GM23338 (cell line): ENCODE data around the gene AIFM2. TPM values are rescaled to one million over a fixed set of nuclear protein-coding genes. Genes with fewer than 3 reads are reported as not detected.
A peak's percentile ranks its signal among the peaks of the same experiment; 100 is the strongest.

Source experiments
- ATAC-seq: fragments of 200-7000 bp; cut with Tn5 transposase; 3 replicates; pipeline ENCODE4 v1.9.1; 2020
- DNase-seq: peaks from one replicate; pipeline ENCODE4 v3.0.0-alpha.2; 2015; ENCODE audit warnings: low spot score
- H2AFZ ChIP-seq: fragments of 200-600 bp; sonication (generic); 2 replicates; pipeline ENCODE4 v1.8.0; 2016; ENCODE audit warnings: antibody characterized with exemption, mild to moderate bottlenecking, moderate library complexity
- H3F3A ChIP-seq: fragments of 200-600 bp; sonication (generic); replicated peaks from 2 replicates; pipeline ENCODE4 v1.8.0; 2017; ENCODE audit warnings: antibody characterized with exemption, mixed run types, low read depth
- H3K27ac ChIP-seq: fragments of 200-600 bp; sonication (generic); 2 replicates; pipeline ENCODE4 v1.6.1; 2016; ENCODE audit warnings: low read depth
- H3K27me3 ChIP-seq: fragments of 200-600 bp; sonication (generic); 2 replicates; pipeline ENCODE4 v1.8.0; 2016; ENCODE audit warnings: mild to moderate bottlenecking, mixed run types, moderate library complexity; ENCODE audit not compliant: insufficient read depth
- H3K36me3 ChIP-seq: fragments of 200-600 bp; sonication (generic); 2 replicates; pipeline ENCODE4 v1.8.0; 2016; ENCODE audit warnings: mild to moderate bottlenecking; ENCODE audit not compliant: insufficient read depth
- H3K4me1 ChIP-seq: fragments of 200-600 bp; sonication (generic); 2 replicates; pipeline ENCODE4 v1.8.0; 2016; ENCODE audit warnings: mild to moderate bottlenecking, moderate library complexity; ENCODE audit not compliant: insufficient read depth
- H3K4me2 ChIP-seq: fragments of 200-600 bp; sonication (generic); 2 replicates; pipeline ENCODE4 v1.7.1; 2017; ENCODE audit warnings: mixed run types
- H3K4me3 ChIP-seq: fragments of 200-600 bp; sonication (generic); 2 replicates; pipeline ENCODE4 v1.6.1; 2016; ENCODE audit warnings: mixed run types
- H3K79me2 ChIP-seq: fragments of 200-600 bp; sonication (generic); replicated peaks from 2 replicates; pipeline ENCODE4 v1.8.0; 2017; ENCODE audit warnings: mild to moderate bottlenecking; ENCODE audit not compliant: insufficient read depth
- H3K9me2 ChIP-seq: fragments of 200-600 bp; sonication (generic); 2 replicates; pipeline ENCODE4 v1.8.0; 2017; ENCODE audit not compliant: insufficient read depth
- H4K20me1 ChIP-seq: fragments of 200-600 bp; sonication (generic); replicated peaks from 2 replicates; pipeline ENCODE4 v1.8.0; 2017; ENCODE audit warnings: mild to moderate bottlenecking; ENCODE audit not compliant: insufficient read depth
- H3K27ac Mint-ChIP-seq: 2 replicates; pipeline ENCODE4 v1.8.0; 2020; ENCODE audit warnings: inconsistent platforms, mild to moderate bottlenecking, moderate library complexity, mixed read lengths
- H3K27me3 Mint-ChIP-seq: 3 replicates; pipeline ENCODE4 v1.8.0; 2022; ENCODE audit warnings: low read depth, mild to moderate bottlenecking, moderate library complexity, mixed read lengths, inconsistent platforms; ENCODE audit not compliant: insufficient read depth, poor library complexity
- H3K36me3 Mint-ChIP-seq: 3 replicates; pipeline ENCODE4 v1.8.0; 2021; ENCODE audit warnings: low read depth, mild to moderate bottlenecking, inconsistent platforms, moderate library complexity, mixed read lengths
- H3K4me1 Mint-ChIP-seq: 3 replicates; pipeline ENCODE4 v1.8.0; 2020; ENCODE audit warnings: mild to moderate bottlenecking, inconsistent platforms, mixed read lengths
- H3K4me3 Mint-ChIP-seq: 3 replicates; pipeline ENCODE4 v1.8.0; 2021; ENCODE audit warnings: moderate library complexity, mild to moderate bottlenecking, inconsistent platforms, mixed read lengths
- H3K9me3 Mint-ChIP-seq: 3 replicates; pipeline ENCODE4 v1.8.0; 2020; ENCODE audit warnings: moderate library complexity, mild to moderate bottlenecking, inconsistent platforms, mixed read lengths
- CREB1 ChIP-seq: fragments of 250-450 bp; sonication (Bioruptor Pico); IDR thresholded peaks from 2 replicates; pipeline ENCODE4 v1.5.0; 2020; ENCODE audit warnings: low read depth, mild to moderate bottlenecking, moderate library complexity
- CTCF ChIP-seq, 2 experiments: fragments of 200-600 bp in 1 of 2; sonication (generic) in 1 of 2; conservative IDR thresholded peaks; 2 replicates each; pipeline versions ENCODE4 v1.5.1 to v1.6.1; 2016 to 2017; ENCODE audit warnings: antibody characterized with exemption in 2 of 2, low read depth in 2 of 2, mild to moderate bottlenecking in 2 of 2, moderate library complexity in 1 of 2
- EZH2 ChIP-seq: fragments of 200-600 bp; sonication (generic); IDR thresholded peaks from one replicate; pipeline ENCODE4 v1.8.0; 2017; ENCODE audit warnings: antibody characterized with exemption, mild to moderate bottlenecking, low read depth; ENCODE audit not compliant: unreplicated experiment
- EZH2phosphoT487 ChIP-seq: fragments of 200-600 bp; sonication (generic); IDR thresholded peaks from one replicate; pipeline ENCODE4 v1.8.1; 2018; ENCODE audit warnings: antibody characterized with exemption; ENCODE audit not compliant: unreplicated experiment
- JUNB ChIP-seq: IDR thresholded peaks from one replicate; pipeline ENCODE4 v1.6.1; 2016; ENCODE audit warnings: antibody characterized with exemption; ENCODE audit not compliant: unreplicated experiment
- NANOG ChIP-seq: IDR thresholded peaks from 2 replicates; pipeline ENCODE4 v1.6.1; 2016; ENCODE audit warnings: antibody characterized with exemption, borderline replicate concordance
- POLR2AphosphoS5 ChIP-seq: IDR thresholded peaks from 2 replicates; pipeline ENCODE4 v1.6.1; 2016; ENCODE audit warnings: antibody characterized with exemption, low read depth
- STAT1 ChIP-seq: IDR thresholded peaks from one replicate; pipeline ENCODE4 v1.6.1; 2016; ENCODE audit warnings: antibody characterized with exemption; ENCODE audit not compliant: unreplicated experiment
- ZNF114 ChIP-seq: fragments of 250-450 bp; sonication (Bioruptor Pico); IDR thresholded peaks from 2 replicates; pipeline ENCODE4 v1.5.0; 2020; ENCODE audit warnings: mild to moderate bottlenecking, moderate library complexity
- ZNF331 ChIP-seq: fragments of 250-450 bp; sonication (Bioruptor Pico); IDR thresholded peaks from 2 replicates; pipeline ENCODE4 v1.5.0; 2020; ENCODE audit warnings: low read depth, mild to moderate bottlenecking, moderate library complexity
- polyA plus RNA-seq: library from polyadenylated mRNA; unstranded; fragments of >200 nt; fragmentation: Nextera tagmentation; extraction: Ambion mirVana; gene quantifications from 2 replicates; pipeline ENCODE4 v1.2.1, GENCODE V29; 2016
- total RNA-seq: library from RNA; depleted of rRNA; stranded (reverse); fragments of >200 nt; shearing (Covaris generic); gene quantifications from 2 replicates; pipeline ENCODE4 v1.2.3, GENCODE V29; 2014
- TF ChIP-seq, protein P1 (sequence below): fragments of 250-450 bp; sonication (Bioruptor Pico); IDR thresholded peaks from 2 replicates; pipeline ENCODE4 v1.5.0; 2020; ENCODE audit warnings: mild to moderate bottlenecking, moderate library complexity
- TF ChIP-seq, protein P2 (sequence below): IDR thresholded peaks from 2 replicates; pipeline ENCODE4 v1.6.1; 2016; ENCODE audit warnings: antibody characterized with exemption
- TF ChIP-seq, protein P3 (sequence below): IDR thresholded peaks from one replicate; pipeline ENCODE4 v1.6.1; 2018; ENCODE audit warnings: antibody characterized with exemption; ENCODE audit not compliant: unreplicated experiment

Gene AIFM2
- total and polyA plus RNA-seq, 2 experiments from 2014 or later = 3.2 to 3.6 TPM

- TF ChIP-seq CTCF (conservative IDR thresholded peaks at IDR 0.05; ENCODE audit: low read depth in 2 of 2) (no peak), EZH2 (no peak), ZNF331 (no peak), ZNF114 (CRISPR knock-in tag) (no peak), EZH2phosphoT487 (no peak), JUNB (no peak), CREB1 (CRISPR knock-in tag) (no peak), STAT1 (no peak), POLR2AphosphoS5 (no peak), NANOG (no peak)
- TF ChIP-seq, protein P1, sequence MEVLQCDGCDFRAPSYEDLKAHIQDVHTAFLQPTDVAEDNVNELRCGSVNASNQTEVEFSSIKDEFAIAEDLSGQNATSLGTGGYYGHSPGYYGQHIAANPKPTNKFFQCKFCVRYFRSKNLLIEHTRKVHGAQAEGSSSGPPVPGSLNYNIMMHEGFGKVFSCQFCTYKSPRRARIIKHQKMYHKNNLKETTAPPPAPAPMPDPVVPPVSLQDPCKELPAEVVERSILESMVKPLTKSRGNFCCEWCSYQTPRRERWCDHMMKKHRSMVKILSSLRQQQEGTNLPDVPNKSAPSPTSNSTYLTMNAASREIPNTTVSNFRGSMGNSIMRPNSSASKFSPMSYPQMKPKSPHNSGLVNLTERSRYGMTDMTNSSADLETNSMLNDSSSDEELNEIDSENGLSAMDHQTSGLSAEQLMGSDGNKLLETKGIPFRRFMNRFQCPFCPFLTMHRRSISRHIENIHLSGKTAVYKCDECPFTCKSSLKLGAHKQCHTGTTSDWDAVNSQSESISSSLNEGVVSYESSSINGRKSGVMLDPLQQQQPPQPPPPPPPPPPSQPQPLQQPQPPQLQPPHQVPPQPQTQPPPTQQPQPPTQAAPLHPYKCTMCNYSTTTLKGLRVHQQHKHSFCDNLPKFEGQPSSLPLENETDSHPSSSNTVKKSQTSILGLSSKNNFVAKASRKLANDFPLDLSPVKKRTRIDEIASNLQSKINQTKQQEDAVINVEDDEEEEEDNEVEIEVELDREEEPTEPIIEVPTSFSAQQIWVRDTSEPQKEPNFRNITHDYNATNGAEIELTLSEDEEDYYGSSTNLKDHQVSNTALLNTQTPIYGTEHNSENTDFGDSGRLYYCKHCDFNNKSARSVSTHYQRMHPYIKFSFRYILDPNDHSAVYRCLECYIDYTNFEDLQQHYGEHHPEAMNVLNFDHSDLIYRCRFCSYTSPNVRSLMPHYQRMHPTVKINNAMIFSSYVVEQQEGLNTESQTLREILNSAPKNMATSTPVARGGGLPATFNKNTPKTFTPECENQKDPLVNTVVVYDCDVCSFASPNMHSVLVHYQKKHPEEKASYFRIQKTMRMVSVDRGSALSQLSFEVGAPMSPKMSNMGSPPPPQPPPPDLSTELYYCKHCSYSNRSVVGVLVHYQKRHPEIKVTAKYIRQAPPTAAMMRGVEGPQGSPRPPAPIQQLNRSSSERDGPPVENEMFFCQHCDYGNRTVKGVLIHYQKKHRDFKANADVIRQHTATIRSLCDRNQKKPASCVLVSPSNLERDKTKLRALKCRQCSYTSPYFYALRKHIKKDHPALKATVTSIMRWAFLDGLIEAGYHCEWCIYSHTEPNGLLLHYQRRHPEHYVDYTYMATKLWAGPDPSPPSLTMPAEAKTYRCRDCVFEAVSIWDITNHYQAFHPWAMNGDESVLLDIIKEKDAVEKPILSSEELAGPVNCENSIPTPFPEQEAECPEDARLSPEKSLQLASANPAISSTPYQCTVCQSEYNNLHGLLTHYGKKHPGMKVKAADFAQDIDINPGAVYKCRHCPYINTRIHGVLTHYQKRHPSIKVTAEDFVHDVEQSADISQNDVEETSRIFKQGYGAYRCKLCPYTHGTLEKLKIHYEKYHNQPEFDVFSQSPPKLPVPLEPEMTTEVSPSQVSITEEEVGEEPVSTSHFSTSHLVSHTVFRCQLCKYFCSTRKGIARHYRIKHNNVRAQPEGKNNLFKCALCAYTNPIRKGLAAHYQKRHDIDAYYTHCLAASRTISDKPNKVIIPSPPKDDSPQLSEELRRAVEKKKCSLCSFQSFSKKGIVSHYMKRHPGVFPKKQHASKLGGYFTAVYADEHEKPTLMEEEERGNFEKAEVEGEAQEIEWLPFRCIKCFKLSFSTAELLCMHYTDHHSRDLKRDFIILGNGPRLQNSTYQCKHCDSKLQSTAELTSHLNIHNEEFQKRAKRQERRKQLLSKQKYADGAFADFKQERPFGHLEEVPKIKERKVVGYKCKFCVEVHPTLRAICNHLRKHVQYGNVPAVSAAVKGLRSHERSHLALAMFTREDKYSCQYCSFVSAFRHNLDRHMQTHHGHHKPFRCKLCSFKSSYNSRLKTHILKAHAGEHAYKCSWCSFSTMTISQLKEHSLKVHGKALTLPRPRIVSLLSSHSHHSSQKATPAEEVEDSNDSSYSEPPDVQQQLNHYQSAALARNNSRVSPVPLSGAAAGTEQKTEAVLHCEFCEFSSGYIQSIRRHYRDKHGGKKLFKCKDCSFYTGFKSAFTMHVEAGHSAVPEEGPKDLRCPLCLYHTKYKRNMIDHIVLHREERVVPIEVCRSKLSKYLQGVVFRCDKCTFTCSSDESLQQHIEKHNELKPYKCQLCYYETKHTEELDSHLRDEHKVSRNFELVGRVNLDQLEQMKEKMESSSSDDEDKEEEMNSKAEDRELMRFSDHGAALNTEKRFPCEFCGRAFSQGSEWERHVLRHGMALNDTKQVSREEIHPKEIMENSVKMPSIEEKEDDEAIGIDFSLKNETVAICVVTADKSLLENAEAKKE (CRISPR knock-in tag) = no peak
- TF ChIP-seq, protein P2, sequence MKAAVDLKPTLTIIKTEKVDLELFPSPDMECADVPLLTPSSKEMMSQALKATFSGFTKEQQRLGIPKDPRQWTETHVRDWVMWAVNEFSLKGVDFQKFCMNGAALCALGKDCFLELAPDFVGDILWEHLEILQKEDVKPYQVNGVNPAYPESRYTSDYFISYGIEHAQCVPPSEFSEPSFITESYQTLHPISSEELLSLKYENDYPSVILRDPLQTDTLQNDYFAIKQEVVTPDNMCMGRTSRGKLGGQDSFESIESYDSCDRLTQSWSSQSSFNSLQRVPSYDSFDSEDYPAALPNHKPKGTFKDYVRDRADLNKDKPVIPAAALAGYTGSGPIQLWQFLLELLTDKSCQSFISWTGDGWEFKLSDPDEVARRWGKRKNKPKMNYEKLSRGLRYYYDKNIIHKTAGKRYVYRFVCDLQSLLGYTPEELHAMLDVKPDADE = no peak
- TF ChIP-seq, protein P3, sequence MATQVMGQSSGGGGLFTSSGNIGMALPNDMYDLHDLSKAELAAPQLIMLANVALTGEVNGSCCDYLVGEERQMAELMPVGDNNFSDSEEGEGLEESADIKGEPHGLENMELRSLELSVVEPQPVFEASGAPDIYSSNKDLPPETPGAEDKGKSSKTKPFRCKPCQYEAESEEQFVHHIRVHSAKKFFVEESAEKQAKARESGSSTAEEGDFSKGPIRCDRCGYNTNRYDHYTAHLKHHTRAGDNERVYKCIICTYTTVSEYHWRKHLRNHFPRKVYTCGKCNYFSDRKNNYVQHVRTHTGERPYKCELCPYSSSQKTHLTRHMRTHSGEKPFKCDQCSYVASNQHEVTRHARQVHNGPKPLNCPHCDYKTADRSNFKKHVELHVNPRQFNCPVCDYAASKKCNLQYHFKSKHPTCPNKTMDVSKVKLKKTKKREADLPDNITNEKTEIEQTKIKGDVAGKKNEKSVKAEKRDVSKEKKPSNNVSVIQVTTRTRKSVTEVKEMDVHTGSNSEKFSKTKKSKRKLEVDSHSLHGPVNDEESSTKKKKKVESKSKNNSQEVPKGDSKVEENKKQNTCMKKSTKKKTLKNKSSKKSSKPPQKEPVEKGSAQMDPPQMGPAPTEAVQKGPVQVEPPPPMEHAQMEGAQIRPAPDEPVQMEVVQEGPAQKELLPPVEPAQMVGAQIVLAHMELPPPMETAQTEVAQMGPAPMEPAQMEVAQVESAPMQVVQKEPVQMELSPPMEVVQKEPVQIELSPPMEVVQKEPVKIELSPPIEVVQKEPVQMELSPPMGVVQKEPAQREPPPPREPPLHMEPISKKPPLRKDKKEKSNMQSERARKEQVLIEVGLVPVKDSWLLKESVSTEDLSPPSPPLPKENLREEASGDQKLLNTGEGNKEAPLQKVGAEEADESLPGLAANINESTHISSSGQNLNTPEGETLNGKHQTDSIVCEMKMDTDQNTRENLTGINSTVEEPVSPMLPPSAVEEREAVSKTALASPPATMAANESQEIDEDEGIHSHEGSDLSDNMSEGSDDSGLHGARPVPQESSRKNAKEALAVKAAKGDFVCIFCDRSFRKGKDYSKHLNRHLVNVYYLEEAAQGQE = no peak
- Histone ChIP-seq H2AFZ (peak overlapping the region; percentile 56; the same call in 1 of the 2 replicates), H3K9me2 (no peaks in the 10 kb centered on the region), H3K27me3 (no peaks in the 10 kb centered on the region), H3K27ac (no peak overlapping the region), H4K20me1 (peaks cover 34% of the 10 kb centered on the region), H3K4me3 (peak overlapping the region; percentile 91), H3K36me3 (no peaks in the 10 kb centered on the region), H3K4me2 (peak overlapping the region; percentile 94), H3K4me1 (peaks cover 6% of the 10 kb centered on the region), H3F3A (no peaks in the 10 kb centered on the region), H3K79me2 (peaks cover 53% of the 10 kb centered on the region)
- Mint-ChIP-seq H3K9me3 (no peaks in the 10 kb centered on the region), H3K4me3 (peak overlapping the region; percentile 96), H3K27ac (peak overlapping the region; percentile 90), H3K36me3 (peaks cover 10% of the 10 kb centered on the region; the same call in 2 of the 3 replicates), H3K27me3 (peaks cover 4% of the 10 kb centered on the region), H3K4me1 (peaks cover 16% of the 10 kb centered on the region; the same call in 2 of the 3 replicates)
- ATAC-seq (peak; percentile 13), DNase-seq (peak; percentile 33)
Measured at GRCh38 chr10:70169649-70170364, 37.2 kb upstream of the AIFM2 start.
